AG08395 (cell line): ENCODE measurements around the gene THADA.
"Not testable (repeated sequence)": the region's sequence is repeated elsewhere in the genome, so short reads cannot be mapped to it uniquely, and the experiment has no call there.

Source experiments
- DNase-seq: peaks from one replicate; pipeline ENCODE4 v3.0.0; 2012; ENCODE audit warnings: mixed read lengths, low spot score

THADA gene

DNA sequence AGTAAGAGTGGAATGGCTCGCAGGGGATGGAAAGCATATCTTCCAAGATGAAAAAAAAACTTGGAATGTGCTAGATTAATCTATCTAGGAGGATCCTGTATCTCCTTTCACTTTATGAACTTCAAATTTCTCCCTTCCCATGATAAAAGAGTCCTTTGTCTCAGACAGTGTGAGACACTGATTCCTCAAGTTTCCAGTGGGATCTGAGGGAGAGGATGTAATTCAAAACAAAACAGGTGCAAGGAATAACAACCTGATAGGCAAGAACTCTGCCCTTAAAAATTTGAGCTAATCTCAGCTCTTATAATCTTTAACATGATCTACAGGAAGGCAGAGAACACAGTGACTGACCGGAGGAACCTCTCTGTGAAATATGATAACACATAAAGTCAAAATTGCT is 207.5 kb downstream of the THADA start:
- DNase-seq = no peak

GRCh38 chr2:43387092-43388062 is 208.5 kb downstream of the THADA start:
- no peak for DNase-seq

DNA sequence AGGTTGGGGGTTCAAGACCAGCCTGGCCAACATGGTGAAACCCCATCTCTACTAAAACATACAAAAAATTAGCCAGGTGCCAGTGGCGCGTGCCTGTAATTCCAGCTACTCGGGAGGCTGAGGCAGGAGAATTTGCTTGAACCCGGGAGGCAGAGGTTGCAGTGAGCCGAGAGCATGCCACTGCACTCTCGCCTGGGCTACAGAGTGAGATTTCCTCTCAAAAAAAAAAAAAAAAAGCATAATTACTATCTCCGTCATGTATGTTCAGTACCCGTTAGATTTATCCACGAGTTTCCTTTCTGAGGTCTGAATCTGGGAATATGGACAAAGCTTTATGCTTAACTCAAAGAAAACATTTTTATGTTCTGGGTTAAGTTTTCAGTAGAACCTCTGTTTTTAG is 209.2 kb downstream of the THADA start:
- not testable (repeated sequence) for DNase-seq

GRCh38 chr2:43384143-43384542 is 211.7 kb downstream of the THADA start:
- DNase-seq = no peak

DNA sequence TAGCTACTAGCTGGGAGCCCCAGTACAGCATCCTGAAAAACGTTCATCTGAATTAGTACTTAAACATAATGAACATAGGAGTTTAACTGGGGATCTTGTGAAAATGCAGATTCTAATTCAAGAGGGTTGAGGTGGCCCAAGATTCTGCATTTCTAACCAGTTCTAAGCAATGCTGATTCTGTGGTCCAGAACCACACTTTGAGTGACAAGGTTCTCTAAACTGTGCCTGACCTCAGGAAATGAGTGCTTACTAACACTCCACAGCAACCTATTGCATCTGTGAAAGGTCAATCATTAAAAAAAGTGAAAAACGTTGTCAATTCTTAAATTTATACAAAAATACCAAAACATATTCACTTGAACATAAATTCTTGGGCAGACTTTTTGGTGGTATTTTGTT is 212.3 kb downstream of the THADA start:
- no peak for DNase-seq

DNA sequence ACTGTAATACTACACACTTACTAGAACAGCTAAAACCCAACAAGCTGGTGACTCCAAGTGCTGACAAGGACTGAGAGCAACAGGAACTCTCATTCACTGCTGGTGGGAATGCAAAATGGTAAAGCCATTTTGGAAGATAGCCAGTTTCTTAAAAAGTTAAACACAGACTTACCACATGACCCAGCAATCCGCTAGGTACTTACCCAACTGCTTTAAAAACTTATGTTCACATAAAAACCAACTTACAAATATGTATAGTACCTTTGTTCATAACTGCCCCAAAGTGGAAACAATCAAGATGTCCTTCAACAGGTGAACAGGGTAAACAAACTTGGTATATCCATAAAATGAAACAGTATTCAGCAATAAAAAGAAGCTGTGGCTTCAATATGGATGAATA is 216.3 kb downstream of the THADA start:
- no peak for DNase-seq

- DNase-seq = no peak
Measured at GRCh38 chr2:43377327-43377726, 218.5 kb downstream of the THADA start.

DNA sequence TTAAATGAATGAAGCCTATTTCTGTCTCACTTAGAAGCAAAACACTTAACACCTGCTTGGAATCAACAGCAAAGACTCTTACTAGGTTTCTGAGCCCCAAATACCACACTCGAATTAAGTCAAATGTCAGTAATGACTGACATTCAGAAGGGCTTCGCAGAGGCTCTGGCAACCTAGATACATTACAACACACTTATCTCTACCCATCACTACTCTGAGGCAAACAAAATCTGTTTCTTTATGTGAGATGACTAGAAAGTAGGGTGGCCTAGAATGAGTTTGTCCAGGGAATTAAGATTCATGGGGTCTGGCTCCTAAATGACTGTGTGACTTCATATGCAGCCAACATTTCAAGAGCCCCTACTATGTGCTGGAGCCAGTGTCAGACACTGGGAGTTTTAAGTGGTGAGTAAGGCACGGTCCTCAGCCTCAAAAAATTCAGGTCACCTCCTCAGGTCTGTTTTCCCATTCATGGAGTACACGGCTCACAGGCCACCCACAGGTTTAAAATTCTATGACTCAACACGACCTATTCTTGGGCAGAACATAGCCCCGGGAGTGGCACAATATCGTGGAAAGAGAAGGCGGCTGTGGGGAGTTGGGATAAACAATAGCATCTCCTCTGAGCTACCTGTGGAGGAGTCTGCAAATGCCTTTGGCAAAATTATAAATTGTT is 219.2 kb downstream of the THADA start:
- DNase-seq = no peak

DNA sequence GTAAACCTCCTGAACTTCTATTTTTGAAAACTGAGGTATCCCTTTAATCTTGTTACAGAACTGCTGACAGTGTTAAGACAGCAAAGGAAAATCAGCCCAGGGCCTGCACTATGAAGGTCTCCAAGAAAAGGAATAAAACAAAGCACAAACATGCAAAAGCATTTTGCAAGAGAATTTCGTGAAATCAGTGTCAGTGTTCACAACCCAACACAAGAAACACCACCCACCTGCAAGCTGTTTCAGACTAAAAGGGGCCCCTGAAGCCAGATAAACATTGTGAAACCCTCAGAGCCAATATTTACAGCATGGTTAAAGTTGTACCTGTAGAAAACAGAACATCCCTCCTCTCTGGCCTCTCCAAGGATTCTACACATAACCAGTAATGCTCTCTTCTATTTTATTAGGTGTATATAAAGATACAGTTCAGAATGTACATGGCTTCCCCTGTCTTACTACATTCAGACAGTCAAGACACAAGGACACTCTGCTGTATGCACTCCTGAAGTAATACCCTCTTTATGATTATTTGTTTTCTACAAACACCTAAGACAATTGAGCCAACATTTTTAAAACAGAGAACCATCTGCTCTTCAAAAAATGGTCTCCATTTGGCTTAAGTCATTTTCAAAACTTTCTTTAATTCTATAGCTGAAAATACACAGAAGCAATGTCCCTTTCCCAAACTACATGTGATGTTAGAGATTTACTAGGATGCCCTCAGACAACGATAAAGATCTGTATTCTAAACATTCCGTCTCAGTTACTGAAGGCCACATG is 219.9 kb downstream of the THADA start:
- no peak for DNase-seq

DNA sequence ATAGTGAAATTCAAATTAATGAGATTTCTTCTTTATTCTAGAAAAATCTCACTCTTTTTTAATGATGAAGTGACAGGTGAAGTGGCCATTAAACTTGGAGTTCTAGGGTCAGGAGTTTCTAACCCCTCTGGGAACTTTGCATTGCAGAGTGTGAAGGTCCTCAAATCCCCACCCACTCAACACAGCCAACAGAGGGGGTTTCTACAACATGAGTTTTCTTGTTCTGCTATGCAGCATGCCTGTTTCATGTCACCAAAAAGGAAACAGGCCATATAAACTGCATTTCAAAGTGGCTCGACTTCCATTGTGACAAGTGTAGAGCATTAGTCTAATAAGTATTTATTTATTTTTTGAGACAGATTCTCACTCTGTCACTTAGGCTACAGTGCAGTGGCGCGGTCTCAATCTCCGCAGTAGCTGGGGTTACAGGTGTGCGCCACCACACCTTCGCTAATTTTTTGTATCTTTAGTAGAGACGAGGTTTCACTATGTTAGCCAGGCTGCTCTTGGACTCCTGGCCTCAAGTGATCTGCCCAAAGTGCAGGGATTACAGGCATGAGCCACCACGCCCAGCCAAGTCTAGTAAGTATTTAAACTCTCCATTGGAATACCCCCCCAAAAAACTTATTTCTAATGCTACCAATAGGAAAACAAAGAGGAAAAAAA is 223.3 kb downstream of the THADA start:
- no peak for DNase-seq

DNA sequence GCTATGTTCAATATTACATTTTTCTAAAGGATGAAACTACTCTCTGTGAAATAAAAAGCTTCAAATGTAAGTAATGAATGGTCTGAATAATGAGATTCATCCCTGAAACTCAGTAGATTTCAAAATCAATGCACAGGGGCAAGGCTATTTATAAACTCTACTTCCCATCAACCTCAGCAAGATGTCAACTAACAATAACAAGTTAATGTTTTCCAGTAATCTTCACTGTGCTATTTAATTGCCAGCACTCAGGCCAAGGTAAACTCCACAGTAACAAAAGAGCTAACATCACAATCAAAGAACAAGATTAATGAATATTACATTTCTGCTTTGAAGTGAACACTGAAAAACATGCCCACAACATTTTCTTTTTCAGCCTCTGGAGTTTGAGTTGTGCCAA is 225.1 kb downstream of the THADA start:
- DNase-seq = no peak

DNA sequence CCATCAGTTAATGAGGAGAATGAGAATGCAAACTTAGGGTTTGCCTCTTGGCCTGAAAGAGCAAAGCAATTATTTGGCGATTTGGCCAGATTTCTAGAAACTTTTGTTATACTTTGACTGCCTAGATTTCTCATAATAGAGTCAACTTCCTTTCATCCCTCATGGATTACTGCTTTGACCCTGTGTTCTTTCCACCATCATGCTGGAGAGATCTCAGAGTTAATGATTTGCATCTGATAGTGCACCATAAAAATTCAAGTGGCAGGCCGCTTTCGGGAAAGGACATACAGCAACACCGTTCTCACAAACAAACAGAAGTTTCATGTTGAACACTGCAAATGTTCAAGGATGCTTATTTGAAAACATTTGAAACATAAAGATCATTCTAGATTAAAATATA is 225.7 kb downstream of the THADA start:
- no peak for DNase-seq

- peak; percentile 50 for DNase-seq
Measured at GRCh38 chr2:43368483-43369385, 227.1 kb downstream of the THADA start.

- no peak for DNase-seq
Measured at GRCh38 chr2:43367012-43367782, 228.6 kb downstream of the THADA start.

DNA sequence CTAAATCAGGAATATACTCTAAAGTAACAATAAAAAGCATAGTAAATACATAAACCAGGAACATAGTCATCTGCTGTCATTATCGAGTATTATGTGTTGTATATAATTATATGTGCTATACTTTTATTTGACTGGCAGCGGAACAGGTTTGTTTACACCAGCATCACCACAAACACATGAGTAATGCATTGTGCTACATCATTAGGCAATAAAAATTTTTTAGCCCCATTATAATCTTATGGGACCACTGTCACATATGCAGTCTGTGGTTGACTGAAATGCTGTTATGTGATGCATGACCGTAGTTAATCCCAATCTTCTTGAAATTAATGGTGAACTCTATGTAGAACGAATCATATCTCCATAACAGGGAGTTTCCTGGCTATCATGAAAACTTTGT is 232.7 kb downstream of the THADA start:
- DNase-seq = no peak

DNA sequence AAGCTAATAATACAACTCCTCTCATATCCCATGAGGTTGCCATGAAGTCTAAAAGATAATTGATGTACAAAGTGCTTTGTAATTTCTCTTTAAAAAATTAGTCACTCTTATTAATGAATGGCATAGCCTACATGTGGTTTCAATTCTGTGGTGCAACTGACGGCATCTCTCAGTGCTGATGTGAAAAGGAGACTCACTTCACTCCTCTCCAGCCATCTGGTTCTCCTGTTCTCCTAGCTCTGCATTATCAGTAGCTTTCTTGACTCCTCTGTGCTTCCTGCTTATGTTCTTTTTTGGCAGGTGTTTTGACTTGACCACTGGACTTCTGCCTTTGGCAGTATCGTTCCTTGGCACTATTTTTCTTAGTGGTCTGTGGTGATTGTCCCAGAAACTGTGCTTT is 234.6 kb downstream of the THADA start:
- DNase-seq = peak; percentile 47

- no peak for DNase-seq
Measured at GRCh38 chr2:43360137-43360536, 235.7 kb downstream of the THADA start.

DNA sequence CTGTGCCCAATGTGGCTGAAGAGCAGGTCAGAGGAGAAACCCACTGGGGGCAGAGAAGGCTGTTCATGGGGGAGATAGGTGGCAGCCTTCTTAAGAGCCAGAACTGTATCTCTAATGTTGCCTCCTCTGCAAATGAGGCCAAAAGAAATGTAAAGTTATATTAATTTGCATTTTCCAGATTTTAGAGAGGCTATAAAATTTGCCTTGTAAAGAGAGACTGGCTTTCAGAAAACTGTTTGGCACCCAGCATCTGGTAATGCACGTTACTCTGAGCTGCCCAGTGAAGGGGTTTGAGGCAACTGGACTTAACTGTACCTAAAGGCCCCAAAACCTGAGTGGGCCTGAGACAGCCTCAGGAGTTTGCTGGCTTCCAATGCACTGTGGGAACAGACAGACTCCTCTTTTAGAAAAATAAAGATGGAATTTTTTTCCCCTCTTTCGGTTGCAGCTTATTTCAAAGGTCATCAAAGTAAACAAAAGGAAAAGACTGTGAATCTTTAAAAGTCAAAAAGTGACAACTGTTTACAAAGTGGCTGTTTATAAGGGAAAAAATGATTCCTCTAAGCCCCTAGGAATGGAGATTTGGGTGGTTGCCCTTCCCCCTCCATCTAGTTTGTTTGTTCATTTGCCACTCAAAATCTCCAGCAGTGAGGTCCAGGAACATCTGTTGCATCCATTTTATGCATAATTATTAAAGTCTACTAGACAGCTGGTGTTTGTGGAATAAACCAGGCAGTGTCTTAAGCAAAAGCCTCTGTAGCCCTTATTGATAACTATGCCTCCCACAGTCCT is 237.2 kb downstream of the THADA start:
- DNase-seq = no peak

- peak; percentile 49 for DNase-seq
Measured at GRCh38 chr2:43356774-43357173, 239.1 kb downstream of the THADA start.
